ENCODE results near the gene PRDM5.

PRDM5 gene

DNA sequence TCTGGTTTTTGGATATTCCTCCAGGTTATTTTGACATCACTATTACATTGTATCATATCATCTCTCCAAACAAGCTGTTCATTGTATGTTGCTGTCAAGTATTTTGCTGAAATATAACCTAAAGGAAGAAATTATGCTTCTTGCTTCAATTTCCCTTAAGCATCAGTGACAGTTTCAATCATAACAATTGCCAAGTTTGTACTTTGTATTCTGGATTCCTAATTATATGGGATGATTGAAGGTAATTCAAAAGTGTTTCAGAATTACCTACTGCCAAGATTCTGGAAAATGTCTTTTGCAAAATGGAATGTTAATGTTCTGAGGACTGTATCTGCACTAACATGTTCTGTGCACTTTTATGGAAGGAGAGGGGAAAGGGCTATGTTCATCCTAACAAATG, 228.7 kb downstream of the PRDM5 start:
- TF ChIP-seq, protein P1, sequence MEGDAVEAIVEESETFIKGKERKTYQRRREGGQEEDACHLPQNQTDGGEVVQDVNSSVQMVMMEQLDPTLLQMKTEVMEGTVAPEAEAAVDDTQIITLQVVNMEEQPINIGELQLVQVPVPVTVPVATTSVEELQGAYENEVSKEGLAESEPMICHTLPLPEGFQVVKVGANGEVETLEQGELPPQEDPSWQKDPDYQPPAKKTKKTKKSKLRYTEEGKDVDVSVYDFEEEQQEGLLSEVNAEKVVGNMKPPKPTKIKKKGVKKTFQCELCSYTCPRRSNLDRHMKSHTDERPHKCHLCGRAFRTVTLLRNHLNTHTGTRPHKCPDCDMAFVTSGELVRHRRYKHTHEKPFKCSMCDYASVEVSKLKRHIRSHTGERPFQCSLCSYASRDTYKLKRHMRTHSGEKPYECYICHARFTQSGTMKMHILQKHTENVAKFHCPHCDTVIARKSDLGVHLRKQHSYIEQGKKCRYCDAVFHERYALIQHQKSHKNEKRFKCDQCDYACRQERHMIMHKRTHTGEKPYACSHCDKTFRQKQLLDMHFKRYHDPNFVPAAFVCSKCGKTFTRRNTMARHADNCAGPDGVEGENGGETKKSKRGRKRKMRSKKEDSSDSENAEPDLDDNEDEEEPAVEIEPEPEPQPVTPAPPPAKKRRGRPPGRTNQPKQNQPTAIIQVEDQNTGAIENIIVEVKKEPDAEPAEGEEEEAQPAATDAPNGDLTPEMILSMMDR (IDR thresholded peaks at IDR 0.05) = no peak
- Histone ChIP-seq H3K4me3 (ENCODE audit: low read depth, low read length) (no peak overlapping the region), H2AFZ (no peak overlapping the region), H3K4me2 (ENCODE audit: low read length) (no peak overlapping the region), H3K9me3 (ENCODE audit: control insufficient read depth, low read length) (no peaks in the 10 kb centered on the region), H3K79me2 (no peaks in the 10 kb centered on the region), H3K36me3 (ENCODE audit: control insufficient read depth, insufficient read depth, low read length) (no peaks in the 10 kb centered on the region), H3K27ac (no peak overlapping the region), H3K27me3 (ENCODE audit: control insufficient read depth, insufficient read depth, low read length) (no peaks in the 10 kb centered on the region), H3K9ac (no peak overlapping the region), H3K4me1 (no peaks in the 10 kb centered on the region)

DNA sequence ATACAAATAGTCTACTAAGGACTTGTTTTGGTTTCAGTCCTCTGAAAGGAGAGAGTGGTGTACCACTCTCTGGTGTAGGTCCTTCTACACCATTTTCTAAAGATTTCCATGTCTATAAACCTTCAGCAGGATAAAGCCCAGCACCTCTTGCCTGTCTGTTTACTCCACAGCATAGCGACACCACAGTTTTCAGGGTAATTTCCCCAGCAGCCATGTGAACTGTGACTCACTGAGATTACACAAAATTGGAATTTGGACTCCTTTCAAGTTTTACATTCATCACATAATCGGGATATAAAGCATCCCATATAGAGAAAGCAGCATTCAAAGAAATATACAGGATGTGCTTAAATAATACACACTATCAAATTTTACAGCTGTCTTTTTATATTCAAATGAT, 229.6 kb downstream of the PRDM5 start:
- Histone ChIP-seq H3K9me3 (ENCODE audit: control insufficient read depth, low read length) (no peaks in the 10 kb centered on the region), H3K4me1 (no peaks in the 10 kb centered on the region), H3K4me3 (ENCODE audit: low read depth, low read length) (no peak overlapping the region), H3K27me3 (ENCODE audit: control insufficient read depth, insufficient read depth, low read length) (no peaks in the 10 kb centered on the region), H3K4me2 (ENCODE audit: low read length) (no peak overlapping the region), H2AFZ (no peak overlapping the region), H3K27ac (no peak overlapping the region), H3K36me3 (ENCODE audit: control insufficient read depth, insufficient read depth, low read length) (no peaks in the 10 kb centered on the region), H3K9ac (no peak overlapping the region), H3K79me2 (no peaks in the 10 kb centered on the region)
- TF ChIP-seq, protein P1 (IDR thresholded peaks at IDR 0.05) = no peak

DNA sequence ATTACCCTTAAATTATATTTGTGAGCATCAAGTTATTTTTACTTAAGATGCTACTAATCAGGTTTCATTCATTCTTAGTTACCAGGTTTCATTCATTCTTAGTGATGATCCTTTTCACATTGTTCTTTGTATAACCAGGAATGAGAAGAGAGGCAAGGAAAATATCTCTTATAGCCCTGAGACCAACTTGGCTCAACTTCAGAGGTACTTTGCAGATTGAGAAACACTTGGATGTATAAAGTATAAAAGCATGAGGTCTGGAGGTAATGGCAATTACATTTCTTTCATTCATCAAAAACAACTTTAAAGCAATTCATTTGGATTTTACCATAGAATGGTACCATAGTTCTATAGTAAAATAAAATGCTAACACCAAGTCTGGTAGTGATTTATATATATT, 231.0 kb downstream of the PRDM5 start:
- H3K4me1 ChIP-seq = no peaks in the 10 kb centered on the region
- H3K4me2 ChIP-seq (ENCODE audit: low read length) = no peak overlapping the region
- H3K9me3 ChIP-seq (ENCODE audit: control insufficient read depth, low read length) = no peaks in the 10 kb centered on the region
- no peak overlapping the region for H3K4me3 ChIP-seq (ENCODE audit: low read depth, low read length)
- TF ChIP-seq, protein P1 (IDR thresholded peaks at IDR 0.05) = no peak
- no peak overlapping the region for H3K27ac ChIP-seq
- no peak overlapping the region for H2AFZ ChIP-seq
- no peak overlapping the region for H3K9ac ChIP-seq
- H3K27me3 ChIP-seq (ENCODE audit: control insufficient read depth, insufficient read depth, low read length) = no peaks in the 10 kb centered on the region
- H3K79me2 ChIP-seq = no peaks in the 10 kb centered on the region
- H3K36me3 ChIP-seq (ENCODE audit: control insufficient read depth, insufficient read depth, low read length) = no peaks in the 10 kb centered on the region

DNA sequence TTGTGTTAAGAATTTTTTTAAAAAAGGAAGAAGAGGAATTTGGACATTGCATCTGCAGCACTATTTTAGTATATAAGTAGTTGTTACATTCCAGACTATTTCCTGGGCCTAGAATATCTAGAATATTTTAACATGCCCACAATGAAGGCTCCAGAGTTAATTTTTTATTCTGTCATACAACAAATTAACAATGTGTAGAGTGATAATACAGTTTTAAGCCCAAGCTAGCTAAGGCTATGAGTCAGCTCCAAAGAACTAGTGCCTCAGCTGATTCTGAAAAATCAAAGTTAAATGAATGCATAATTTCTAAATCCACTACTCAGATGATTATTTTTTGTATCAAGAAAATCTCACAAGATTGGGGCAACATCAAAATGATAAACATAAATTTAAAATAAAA, 231.4 kb downstream of the PRDM5 start:
- Histone ChIP-seq H3K79me2 (no peaks in the 10 kb centered on the region), H3K9ac (no peak overlapping the region), H3K9me3 (ENCODE audit: control insufficient read depth, low read length) (no peaks in the 10 kb centered on the region), H3K27me3 (ENCODE audit: control insufficient read depth, insufficient read depth, low read length) (no peaks in the 10 kb centered on the region), H3K27ac (no peak overlapping the region), H3K4me2 (ENCODE audit: low read length) (no peak overlapping the region), H2AFZ (no peak overlapping the region), H3K36me3 (ENCODE audit: control insufficient read depth, insufficient read depth, low read length) (no peaks in the 10 kb centered on the region), H3K4me1 (no peaks in the 10 kb centered on the region), H3K4me3 (ENCODE audit: low read depth, low read length) (no peak overlapping the region)
- TF ChIP-seq, protein P1 (IDR thresholded peaks at IDR 0.05) = no peak

DNA sequence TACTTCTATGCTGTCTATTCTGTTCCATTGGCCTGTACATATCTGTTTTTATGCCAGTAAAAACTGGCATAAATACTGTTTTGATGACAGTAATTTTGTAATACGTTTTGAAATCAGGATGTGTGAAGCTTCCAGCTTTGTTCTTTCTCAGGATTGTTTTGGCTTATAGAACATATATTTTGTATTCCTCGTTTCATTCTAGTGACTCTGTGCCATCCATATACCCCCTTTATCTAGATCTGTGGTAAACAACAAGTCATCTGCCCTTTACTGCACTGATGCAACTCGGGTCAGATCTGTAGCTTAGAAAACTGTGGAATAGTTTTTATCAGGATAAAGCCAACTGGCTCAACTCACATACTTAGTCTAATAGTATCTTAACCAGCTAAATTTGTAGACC, 233.7 kb downstream of the PRDM5 start:
- Histone ChIP-seq H3K4me3 (ENCODE audit: low read depth, low read length) (no peak overlapping the region), H3K27me3 (ENCODE audit: control insufficient read depth, insufficient read depth, low read length) (no peaks in the 10 kb centered on the region), H2AFZ (no peak overlapping the region), H3K9me3 (ENCODE audit: control insufficient read depth, low read length) (no peaks in the 10 kb centered on the region), H3K27ac (no peak overlapping the region), H3K9ac (no peak overlapping the region), H3K79me2 (no peaks in the 10 kb centered on the region), H3K36me3 (ENCODE audit: control insufficient read depth, insufficient read depth, low read length) (no peaks in the 10 kb centered on the region), H3K4me1 (no peaks in the 10 kb centered on the region), H3K4me2 (ENCODE audit: low read length) (no peak overlapping the region)
- TF ChIP-seq, protein P1 (IDR thresholded peaks at IDR 0.05) = no peak
